Spinal cord (tissue), 10 donors: ENCODE data around the gene GMCL2. TPM values are rescaled to one million over a fixed set of nuclear protein-coding genes. Genes with fewer than 3 reads are reported as not detected.

Source experiments
- DNase-seq, 6 donors: peaks; one replicate each; pipeline versions ENCODE4 v3.0.0 to v3.0.0-alpha.2; 2013 to 2015; ENCODE audit warnings: low spot score in 6 of 6, low read depth in 4 of 6
- H3K27ac ChIP-seq: one replicate; pipeline ENCODE4 v1.5.1; 2013; ENCODE audit warnings: low read depth, low read length, control low read depth
- H3K27me3 ChIP-seq: one replicate; pipeline ENCODE4 v1.6.1; 2013; ENCODE audit warnings: low read length; ENCODE audit not compliant: control insufficient read depth, insufficient read depth
- H3K36me3 ChIP-seq: one replicate; pipeline ENCODE4 v1.6.1; 2013; ENCODE audit warnings: low read length; ENCODE audit not compliant: control insufficient read depth, insufficient read depth
- H3K4me1 ChIP-seq: one replicate; pipeline ENCODE4 v1.6.1; 2013; ENCODE audit warnings: low read length; ENCODE audit not compliant: control insufficient read depth, insufficient read depth
- H3K4me3 ChIP-seq: one replicate; pipeline ENCODE4 v1.5.1; 2013; ENCODE audit warnings: low read depth, low read length, control low read depth
- H3K9me3 ChIP-seq: one replicate; pipeline ENCODE4 v1.6.1; 2013; ENCODE audit warnings: low read length; ENCODE audit not compliant: control insufficient read depth, insufficient read depth
- WGBS: methylation state at CpG from one replicate; pipeline ENCODE4 v1.1.5; 2013; ENCODE audit warnings: missing lambda C conversion rate; ENCODE audit not compliant: insufficient coverage; 5-methylcytosine and 5-hydroxymethylcytosine counted together
- polyA plus RNA-seq, 2 donors: library from polyadenylated mRNA; unstranded; fragments of 120-200 nt; gene quantifications; one replicate each; pipeline ENCODE4 v1.2.1, GENCODE V29; 2013; ENCODE audit not compliant: insufficient read length in 2 of 2
- total RNA-seq, 2 donors: library from RNA; depleted of rRNA in 1 of 2; stranded (reverse); fragments of 120-200 nt in 1 of 2; fragments of >200 nt in 1 of 2; gene quantifications; one replicate each; pipeline versions ENCODE4 v1.2.3 to v1.2.4, GENCODE V29; 2013 to 2014
- donor health status: healthy.

The GMCL2 gene
- total and polyA plus RNA-seq, 4 donors = 0.10 TPM; not detected in 3

DNA sequence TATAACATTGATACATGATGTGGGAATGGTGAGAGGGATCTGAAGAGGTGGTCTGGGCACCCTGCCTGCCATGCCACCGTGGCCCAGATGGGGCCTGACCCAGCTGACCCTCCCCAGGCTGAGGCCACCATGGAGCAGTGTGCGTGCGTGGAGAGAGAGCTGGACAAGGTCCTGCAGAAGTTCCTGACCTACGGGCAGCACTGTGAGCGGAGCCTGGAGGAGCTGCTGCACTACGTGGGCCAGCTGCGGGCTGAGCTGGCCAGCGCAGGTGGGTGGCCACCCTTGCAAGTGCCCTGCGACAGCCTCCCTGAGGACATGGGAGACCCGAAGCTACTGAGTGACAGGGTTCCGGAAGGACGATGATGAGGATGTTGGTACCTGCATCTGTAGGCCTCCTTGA lies 49.2 kb downstream of the GMCL2 start:
- DNase-seq = no peak
- H3K27ac ChIP-seq = no peak overlapping the region
- H3K36me3 ChIP-seq = peaks cover 55% of the 10 kb centered on the region
- H3K4me1 ChIP-seq = no peaks in the 10 kb centered on the region
- H3K9me3 ChIP-seq = no peaks in the 10 kb centered on the region
- 94% methylated on average over 12 of the region's 12 CpGs for WGBS
- H3K4me3 ChIP-seq = no peak overlapping the region
- H3K27me3 ChIP-seq = no peaks in the 10 kb centered on the region

DNA sequence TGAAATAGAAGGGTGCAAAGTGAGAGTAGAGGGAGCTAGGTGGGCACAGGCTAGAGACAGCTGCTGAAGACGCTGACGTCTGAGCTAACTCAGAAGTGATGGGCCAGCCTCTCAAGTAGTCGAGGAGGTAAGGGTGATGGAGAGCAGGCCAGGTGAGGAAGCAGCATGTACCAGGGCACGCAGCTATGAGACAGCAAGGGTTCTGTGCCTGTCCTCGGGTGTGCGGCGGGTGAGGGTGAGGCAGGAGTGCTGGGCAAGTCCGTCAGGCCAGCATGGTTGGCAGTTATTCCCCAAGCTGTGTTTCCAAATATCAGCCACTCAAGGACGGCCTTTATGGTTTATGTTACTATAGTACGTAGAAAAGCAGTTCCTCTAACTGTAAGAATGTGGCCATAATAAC lies 50.2 kb downstream of the GMCL2 start:
- H3K9me3 ChIP-seq = no peaks in the 10 kb centered on the region
- no peak overlapping the region for H3K4me3 ChIP-seq
- DNase-seq = no peak
- no peaks in the 10 kb centered on the region for H3K27me3 ChIP-seq
- H3K27ac ChIP-seq = no peak overlapping the region
- H3K36me3 ChIP-seq = peaks cover 46% of the 10 kb centered on the region
- WGBS = 93% methylated on average over 9 of the region's 10 CpGs
- H3K4me1 ChIP-seq = peaks cover 5% of the 10 kb centered on the region

Other genes with a start within 250 kb of the GMCL2 start
- gene PROP1, start 191.1 kb downstream of the GMCL2 start, total RNA-seq = not detected
- gene PROP1, start 191.1 kb downstream of the GMCL2 start, polyA plus RNA-seq = not detected
- 1 to 10 TPM; 5.5 to 6.1 TPM for gene N4BP3, start 73.8 kb downstream of the GMCL2 start, total RNA-seq
- gene N4BP3, start 73.8 kb downstream of the GMCL2 start, polyA plus RNA-seq = 10 to 100 TPM; 10.3 to 11.3 TPM
- 10 to 100 TPM; 17.7 to 27.7 TPM for gene RMND5B, start 56.4 kb downstream of the GMCL2 start, total RNA-seq
- gene RMND5B, start 56.4 kb downstream of the GMCL2 start, polyA plus RNA-seq = 10 to 100 TPM; 38.6 to 43.8 TPM
- 100 to 1,000 TPM in 1 of 2 donors, 10 to 100 TPM in 1; 58.5 to 112 TPM for gene NHP2, start 33.5 kb downstream of the GMCL2 start, total RNA-seq
- 100 to 1,000 TPM; 155 TPM for gene NHP2, start 33.5 kb downstream of the GMCL2 start, polyA plus RNA-seq
- 10 to 100 TPM; 30.8 to 49.0 TPM for gene HNRNPAB, start 17.2 kb upstream of the GMCL2 start, total RNA-seq
- gene HNRNPAB, start 17.2 kb upstream of the GMCL2 start, polyA plus RNA-seq = 100 to 1,000 TPM; 123 to 128 TPM
- gene PHYKPL, start 45.4 kb upstream of the GMCL2 start, total RNA-seq = 10 to 100 TPM; 24.1 to 59.7 TPM
- gene PHYKPL, start 45.4 kb upstream of the GMCL2 start, polyA plus RNA-seq = 10 to 100 TPM; 42.9 to 78.0 TPM